DOHH2 (cell line): ENCODE measurements around the gene DOCK4.

ENCODE experiments used
- CTCF ChIP-seq: fragments of 200-600 bp; sonication (generic); IDR thresholded peaks from one replicate; pipeline ENCODE4 v1.5.1; 2014; ENCODE audit warnings: antibody characterized with exemption, mild to moderate bottlenecking, low read depth, low read length; ENCODE audit not compliant: poor library complexity, severe bottlenecking
- EZH2phosphoT487 ChIP-seq: fragments of 200-600 bp; sonication (generic); IDR thresholded peaks from 2 replicates; pipeline ENCODE4 v1.6.1; 2017; ENCODE audit warnings: borderline replicate concordance, mild to moderate bottlenecking, antibody characterized with exemption, low read length, moderate library complexity, mixed read lengths

- TF ChIP-seq CTCF (no peak), EZH2phosphoT487 (no peak)
Observed at GRCh38 chr7:112199672-112200071, 6.5 kb downstream of the DOCK4 start.
